Breast epithelium (tissue), 3 donors: ENCODE data around the gene PIF1.

Source experiments
- POLR2A ChIP-seq: fragments of 450-650 bp; IDR thresholded peaks from one replicate; pipeline ENCODE4 v1.6.1; 2016; ENCODE audit warnings: antibody characterized with exemption, mild to moderate bottlenecking, moderate library complexity
- POLR2AphosphoS5 ChIP-seq, 3 donors: sonication (generic); formaldehyde crosslinking; IDR thresholded peaks; one replicate each; pipeline ENCODE4 v1.6.1; 2017; ENCODE audit warnings: antibody characterized with exemption in 3 of 3
- TF ChIP-seq, protein P1 (sequence below), 3 donors: fragments of 450-650 bp; IDR thresholded peaks; one replicate each; pipeline ENCODE4 v1.5.1; 2016 to 2017; ENCODE audit warnings: antibody characterized with exemption in 3 of 3, mild to moderate bottlenecking in 3 of 3, moderate library complexity in 3 of 3

DNA sequence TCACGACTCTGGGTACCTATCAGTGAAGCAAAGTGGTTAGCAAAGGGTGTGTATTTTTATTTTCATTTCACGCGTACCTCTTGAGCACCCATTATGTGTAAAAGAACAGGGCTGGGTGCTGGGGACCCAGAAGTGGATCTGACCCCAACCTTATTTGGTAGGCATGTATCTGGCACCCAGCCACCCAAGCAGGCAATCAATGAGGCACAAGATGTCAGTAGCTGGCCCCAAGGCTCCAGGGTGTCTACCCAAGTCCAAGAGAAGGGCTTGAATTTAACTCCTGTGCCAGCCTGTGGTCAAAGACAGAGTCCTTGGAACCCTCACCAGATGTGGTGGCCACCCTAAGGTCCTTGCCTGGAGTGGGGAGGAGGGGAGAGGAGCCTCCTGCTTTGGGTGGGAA is 22.0 kb upstream of the PIF1 start:
- TF ChIP-seq, protein P1, sequence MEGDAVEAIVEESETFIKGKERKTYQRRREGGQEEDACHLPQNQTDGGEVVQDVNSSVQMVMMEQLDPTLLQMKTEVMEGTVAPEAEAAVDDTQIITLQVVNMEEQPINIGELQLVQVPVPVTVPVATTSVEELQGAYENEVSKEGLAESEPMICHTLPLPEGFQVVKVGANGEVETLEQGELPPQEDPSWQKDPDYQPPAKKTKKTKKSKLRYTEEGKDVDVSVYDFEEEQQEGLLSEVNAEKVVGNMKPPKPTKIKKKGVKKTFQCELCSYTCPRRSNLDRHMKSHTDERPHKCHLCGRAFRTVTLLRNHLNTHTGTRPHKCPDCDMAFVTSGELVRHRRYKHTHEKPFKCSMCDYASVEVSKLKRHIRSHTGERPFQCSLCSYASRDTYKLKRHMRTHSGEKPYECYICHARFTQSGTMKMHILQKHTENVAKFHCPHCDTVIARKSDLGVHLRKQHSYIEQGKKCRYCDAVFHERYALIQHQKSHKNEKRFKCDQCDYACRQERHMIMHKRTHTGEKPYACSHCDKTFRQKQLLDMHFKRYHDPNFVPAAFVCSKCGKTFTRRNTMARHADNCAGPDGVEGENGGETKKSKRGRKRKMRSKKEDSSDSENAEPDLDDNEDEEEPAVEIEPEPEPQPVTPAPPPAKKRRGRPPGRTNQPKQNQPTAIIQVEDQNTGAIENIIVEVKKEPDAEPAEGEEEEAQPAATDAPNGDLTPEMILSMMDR (IDR thresholded peaks at IDR 0.05) = no peak
- TF ChIP-seq POLR2A = no peak
- TF ChIP-seq POLR2AphosphoS5 (IDR thresholded peaks at IDR 0.05) = no peak
